ENCODE measurements around the gene BRD4. TPM values are rescaled to one million over a fixed set of nuclear protein-coding genes. Genes with fewer than 3 reads are reported as not detected.
"Not testable (repeated sequence)": the region's sequence is repeated elsewhere in the genome, so short reads cannot be mapped to it uniquely, and the experiment has no call there.

The BRD4 gene
- total RNA-seq, 1 donor: 26.3 TPM

- no peak for DNase-seq (ENCODE audit: low read depth)
- TF ChIP-seq CTCF (IDR thresholded peaks at IDR 0.05; ENCODE audit: insufficient read depth, low read depth, low read length): no peak
- H3K4me3 ChIP-seq (ENCODE audit: low read depth, low read length): no peak overlapping the region
Measured at GRCh38 chr19:15371119-15371518, 38.8 kb upstream of the BRD4 start.

- DNase-seq (ENCODE audit: low read depth): no peak
- H3K4me3 ChIP-seq (ENCODE audit: low read depth, low read length): no peak overlapping the region
- no peak for TF ChIP-seq CTCF (IDR thresholded peaks at IDR 0.05; ENCODE audit: insufficient read depth, low read depth, low read length)
Measured at GRCh38 chr19:15369594-15369891, 37.2 kb upstream of the BRD4 start.

GRCh38 chr19:15368798-15369593, 36.7 kb upstream of the BRD4 start:
- no peak for TF ChIP-seq CTCF (IDR thresholded peaks at IDR 0.05; ENCODE audit: insufficient read depth, low read depth, low read length)
- H3K4me3 ChIP-seq (ENCODE audit: low read depth, low read length): no peak overlapping the region
- no peak for DNase-seq (ENCODE audit: low read depth)

GRCh38 chr19:15368051-15368632, 35.8 kb upstream of the BRD4 start:
- DNase-seq (ENCODE audit: low read depth): no peak
- TF ChIP-seq CTCF (IDR thresholded peaks at IDR 0.05; ENCODE audit: insufficient read depth, low read depth, low read length): no peak
- H3K4me3 ChIP-seq (ENCODE audit: low read depth, low read length): no peak overlapping the region

- no peak for DNase-seq (ENCODE audit: low read depth)
- TF ChIP-seq CTCF (IDR thresholded peaks at IDR 0.05; ENCODE audit: insufficient read depth, low read depth, low read length): no peak
- no peak overlapping the region for H3K4me3 ChIP-seq (ENCODE audit: low read depth, low read length)
Measured at GRCh38 chr19:15367439-15367838, 35.1 kb upstream of the BRD4 start.

GRCh38 chr19:15365264-15365663, 32.9 kb upstream of the BRD4 start:
- no peak for DNase-seq (ENCODE audit: low read depth)
- TF ChIP-seq CTCF (IDR thresholded peaks at IDR 0.05; ENCODE audit: insufficient read depth, low read depth, low read length): no peak
- H3K4me3 ChIP-seq (ENCODE audit: low read depth, low read length): no peak overlapping the region

GRCh38 chr19:15363791-15364190, 31.5 kb upstream of the BRD4 start:
- peak; percentile 27 for DNase-seq (ENCODE audit: low read depth)
- H3K4me3 ChIP-seq (ENCODE audit: low read depth, low read length): not testable (repeated sequence)

- not testable (repeated sequence) for H3K4me3 ChIP-seq (ENCODE audit: low read depth, low read length); DNase-seq (ENCODE audit: low read depth)
Measured at GRCh38 chr19:15363048-15363447, 30.7 kb upstream of the BRD4 start.

GRCh38 chr19:15360015-15360414, 27.7 kb upstream of the BRD4 start:
- not testable (repeated sequence) for H3K4me3 ChIP-seq (ENCODE audit: low read depth, low read length); DNase-seq (ENCODE audit: low read depth)

All from fibroblast of villous mesenchyme (primary cell).